Measurements from ENCODE around the gene ADA. TPM values are rescaled to one million over a fixed set of nuclear protein-coding genes. Genes with fewer than 3 reads are reported as not detected.

Gene ADA
- polyA plus RNA-seq, 1 donor from 2014 or later: 0.56 TPM

GRCh38 chr20:44597930-44598329, 53.6 kb downstream of the ADA start:
- TF ChIP-seq CTCF (IDR thresholded peaks at IDR 0.05; ENCODE audit: poor library complexity, severe bottlenecking): no peak
- no peak for TF ChIP-seq POLR2AphosphoS5 (IDR thresholded peaks at IDR 0.05)
- TF ChIP-seq REST (IDR thresholded peaks at IDR 0.05; ENCODE audit: borderline replicate concordance): no peak
- TF ChIP-seq EZH2 (IDR thresholded peaks at IDR 0.05; ENCODE audit: borderline replicate concordance, insufficient read depth, low read length, poor library complexity, severe bottlenecking): no peak
- TF ChIP-seq RAD21 (conservative IDR thresholded peaks at IDR 0.05): no peak
- TF ChIP-seq MXI1 (conservative IDR thresholded peaks at IDR 0.05; ENCODE audit: poor library complexity, severe bottlenecking): no peak
- TF ChIP-seq EP300 (conservative IDR thresholded peaks at IDR 0.05; ENCODE audit: poor library complexity, severe bottlenecking): no peak
- TF ChIP-seq TAF1 (IDR thresholded peaks at IDR 0.05; ENCODE audit: low read depth): no peak
- no peak for TF ChIP-seq SMC3 (conservative IDR thresholded peaks at IDR 0.05; ENCODE audit: poor library complexity)
- Histone ChIP-seq H3K4me2 (ENCODE audit: low read length) (no peak overlapping the region), H3K27ac (ENCODE audit: low read length) (no peak overlapping the region), H3K9ac (ENCODE audit: low read length) (no peak overlapping the region), H2AFZ (ENCODE audit: low read depth, low read length) (no peak overlapping the region), H3F3A (ENCODE audit: insufficient read depth, low read length, poor library complexity, severe bottlenecking) (no peaks in the 10 kb centered on the region), H3K79me2 (replicated peaks; ENCODE audit: insufficient read depth, low read length) (no peaks in the 10 kb centered on the region), H3K4me3 (ENCODE audit: low read length) (no peak overlapping the region), H4K20me1 (ENCODE audit: insufficient read depth) (no peaks in the 10 kb centered on the region), H3K9me3 (ENCODE audit: low read length) (no peaks in the 10 kb centered on the region), H3K9me2 (ENCODE audit: insufficient read depth, low read length) (no peaks in the 10 kb centered on the region), H3K36me3 (ENCODE audit: insufficient read depth, low read length) (no peaks in the 10 kb centered on the region), H3K27me3 (ENCODE audit: insufficient read depth, low read depth, low read length) (no peaks in the 10 kb centered on the region)

GRCh38 chr20:44597516-44597915, 54.0 kb downstream of the ADA start:
- TF ChIP-seq MXI1 (conservative IDR thresholded peaks at IDR 0.05; ENCODE audit: poor library complexity, severe bottlenecking) (no peak), EZH2 (IDR thresholded peaks at IDR 0.05; ENCODE audit: borderline replicate concordance, insufficient read depth, low read length, poor library complexity, severe bottlenecking) (no peak), TAF1 (IDR thresholded peaks at IDR 0.05; ENCODE audit: low read depth) (no peak), POLR2AphosphoS5 (IDR thresholded peaks at IDR 0.05) (no peak), EP300 (conservative IDR thresholded peaks at IDR 0.05; ENCODE audit: poor library complexity, severe bottlenecking) (no peak), REST (IDR thresholded peaks at IDR 0.05; ENCODE audit: borderline replicate concordance) (no peak), SMC3 (conservative IDR thresholded peaks at IDR 0.05; ENCODE audit: poor library complexity) (no peak), CTCF (IDR thresholded peaks at IDR 0.05; ENCODE audit: poor library complexity, severe bottlenecking) (no peak), RAD21 (conservative IDR thresholded peaks at IDR 0.05) (no peak)
- Histone ChIP-seq H4K20me1 (ENCODE audit: insufficient read depth) (no peaks in the 10 kb centered on the region), H3K9me2 (ENCODE audit: insufficient read depth, low read length) (no peaks in the 10 kb centered on the region), H3K36me3 (ENCODE audit: insufficient read depth, low read length) (no peaks in the 10 kb centered on the region), H3K9me3 (ENCODE audit: low read length) (no peaks in the 10 kb centered on the region), H3K79me2 (replicated peaks; ENCODE audit: insufficient read depth, low read length) (no peaks in the 10 kb centered on the region), H3F3A (ENCODE audit: insufficient read depth, low read length, poor library complexity, severe bottlenecking) (no peaks in the 10 kb centered on the region), H2AFZ (ENCODE audit: low read depth, low read length) (no peak overlapping the region), H3K27me3 (ENCODE audit: insufficient read depth, low read depth, low read length) (no peaks in the 10 kb centered on the region), H3K4me2 (ENCODE audit: low read length) (no peak overlapping the region), H3K9ac (ENCODE audit: low read length) (no peak overlapping the region), H3K27ac (ENCODE audit: low read length) (no peak overlapping the region), H3K4me3 (ENCODE audit: low read length) (no peak overlapping the region)

Measured in neural cell (in vitro differentiated cells).